Neural crest cell (in vitro differentiated cells): ENCODE measurements around the gene OR10A7. TPM values are rescaled to one million over a fixed set of nuclear protein-coding genes. Genes with fewer than 3 reads are reported as not detected.
A peak's percentile ranks its signal among the peaks of the same experiment; 100 is the strongest.

ENCODE experiments used
- DNase-seq: peaks from one replicate; pipeline ENCODE4 v3.0.0; 2021; ENCODE audit warnings: low read depth, mixed read lengths, low spot score
- H3K27ac Mint-ChIP-seq: one replicate; pipeline ENCODE4 v1.8.0; 2021; ENCODE audit warnings: mild to moderate bottlenecking, mixed read lengths; ENCODE audit not compliant: unreplicated experiment
- H3K27me3 Mint-ChIP-seq: 2 replicates; pipeline ENCODE4 v1.8.0; 2021; ENCODE audit warnings: low read depth, mild to moderate bottlenecking, mixed read lengths
- H3K36me3 Mint-ChIP-seq: 2 replicates; pipeline ENCODE4 v1.8.0; 2021; ENCODE audit warnings: low read depth, mild to moderate bottlenecking, mixed read lengths
- H3K4me1 Mint-ChIP-seq: 2 replicates; pipeline ENCODE4 v1.8.0; 2021; ENCODE audit warnings: mixed read lengths
- H3K4me3 Mint-ChIP-seq: one replicate; pipeline ENCODE4 v1.8.0; 2021; ENCODE audit warnings: mild to moderate bottlenecking, mixed read lengths
- H3K9me3 Mint-ChIP-seq: 2 replicates; pipeline ENCODE4 v1.8.0; 2021; ENCODE audit warnings: mixed read lengths
- total RNA-seq: library from RNA; stranded (reverse); gene quantifications from 2 replicates; pipeline ENCODE4 v1.2.1, GENCODE V29; 2021
- TF ChIP-seq, protein P1 (sequence below): fragments of 200-600 bp; sonication (generic); conservative IDR thresholded peaks from 2 replicates; pipeline ENCODE4 v1.5.0; 2021; ENCODE audit warnings: antibody characterized with exemption, mild to moderate bottlenecking

The OR10A7 gene
- total RNA-seq, 1 donor from 2014 or later = not detected

DNA sequence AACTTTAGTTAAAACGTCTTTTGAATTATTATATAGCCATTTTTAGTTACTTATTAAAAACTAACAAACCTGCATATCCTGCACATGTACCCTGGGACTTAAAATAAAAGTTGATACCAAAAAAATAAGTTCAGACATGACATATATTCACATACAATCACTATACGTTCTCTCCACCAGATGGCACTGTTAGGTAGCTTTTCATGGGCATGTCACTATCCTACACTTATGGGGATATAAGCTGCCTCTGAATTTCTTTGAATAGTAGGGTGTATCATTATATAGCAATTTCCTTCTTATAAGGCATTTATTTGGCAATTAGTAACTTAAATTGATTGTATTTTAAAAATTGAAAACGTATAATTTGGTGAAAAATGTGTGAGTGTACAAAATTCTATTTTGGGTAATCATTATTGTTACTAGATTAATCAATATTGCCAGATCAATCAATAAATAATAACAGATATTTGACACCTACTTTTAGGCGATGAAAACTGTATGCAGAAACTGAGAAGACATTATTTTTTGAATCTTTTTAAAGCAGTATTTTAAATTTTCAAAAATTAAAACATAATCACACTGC is 31.8 kb upstream of the OR10A7 start:
- H3K4me1 Mint-ChIP-seq = no peaks in the 10 kb centered on the region
- H3K27ac Mint-ChIP-seq = no peak overlapping the region
- no peaks in the 10 kb centered on the region for H3K27me3 Mint-ChIP-seq
- TF ChIP-seq, protein P1, sequence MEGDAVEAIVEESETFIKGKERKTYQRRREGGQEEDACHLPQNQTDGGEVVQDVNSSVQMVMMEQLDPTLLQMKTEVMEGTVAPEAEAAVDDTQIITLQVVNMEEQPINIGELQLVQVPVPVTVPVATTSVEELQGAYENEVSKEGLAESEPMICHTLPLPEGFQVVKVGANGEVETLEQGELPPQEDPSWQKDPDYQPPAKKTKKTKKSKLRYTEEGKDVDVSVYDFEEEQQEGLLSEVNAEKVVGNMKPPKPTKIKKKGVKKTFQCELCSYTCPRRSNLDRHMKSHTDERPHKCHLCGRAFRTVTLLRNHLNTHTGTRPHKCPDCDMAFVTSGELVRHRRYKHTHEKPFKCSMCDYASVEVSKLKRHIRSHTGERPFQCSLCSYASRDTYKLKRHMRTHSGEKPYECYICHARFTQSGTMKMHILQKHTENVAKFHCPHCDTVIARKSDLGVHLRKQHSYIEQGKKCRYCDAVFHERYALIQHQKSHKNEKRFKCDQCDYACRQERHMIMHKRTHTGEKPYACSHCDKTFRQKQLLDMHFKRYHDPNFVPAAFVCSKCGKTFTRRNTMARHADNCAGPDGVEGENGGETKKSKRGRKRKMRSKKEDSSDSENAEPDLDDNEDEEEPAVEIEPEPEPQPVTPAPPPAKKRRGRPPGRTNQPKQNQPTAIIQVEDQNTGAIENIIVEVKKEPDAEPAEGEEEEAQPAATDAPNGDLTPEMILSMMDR = peak; percentile 94
- peaks cover 5% of the 10 kb centered on the region for H3K9me3 Mint-ChIP-seq
- H3K4me3 Mint-ChIP-seq = no peak overlapping the region
- H3K36me3 Mint-ChIP-seq = peaks cover 3% of the 10 kb centered on the region
- peak; percentile 69 for DNase-seq

DNA sequence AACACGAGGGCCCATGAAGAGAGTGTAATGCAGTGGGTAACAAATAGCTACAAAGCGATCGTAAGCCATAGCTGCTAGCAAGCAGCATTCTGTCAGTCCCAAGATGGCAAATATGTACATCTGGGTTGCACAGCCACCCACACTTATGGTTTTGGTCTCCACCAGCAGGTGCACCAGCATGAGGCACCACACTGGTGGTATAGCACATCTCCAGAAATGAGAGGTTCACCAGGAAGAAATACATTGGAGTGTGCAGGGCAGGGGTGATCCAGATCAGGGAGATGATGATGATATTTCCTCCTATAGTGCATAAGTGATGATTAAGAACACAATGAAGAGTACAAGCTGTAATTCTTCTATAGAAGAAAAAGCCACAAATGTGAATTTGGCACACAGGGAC is 26.4 kb upstream of the OR10A7 start:
- H3K27ac Mint-ChIP-seq = no peak overlapping the region
- TF ChIP-seq, protein P1 = no peak

DNA sequence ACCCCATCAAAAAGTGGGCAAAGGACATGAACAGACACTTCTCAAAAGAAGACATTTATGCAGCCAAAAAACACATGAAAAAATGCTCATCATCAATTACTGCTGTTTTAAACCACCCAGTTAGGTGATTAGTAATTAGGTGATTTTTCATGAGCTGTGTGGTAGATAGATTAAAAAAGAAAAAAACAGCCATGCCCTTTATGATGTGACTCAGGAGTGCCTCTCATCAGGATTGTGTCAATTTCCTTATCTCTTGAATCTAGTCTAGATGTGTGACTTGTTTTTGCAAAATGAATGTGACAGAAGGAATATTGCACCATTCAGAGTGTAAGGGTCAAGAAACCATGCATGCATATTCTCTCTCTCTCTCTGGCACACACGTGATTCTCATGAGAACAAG is 5.7 kb downstream of the OR10A7 start:
- H3K9me3 Mint-ChIP-seq = no peaks in the 10 kb centered on the region

More for the DNA sequence above, 26.4 kb upstream of the OR10A7 start:
- Mint-ChIP-seq H3K36me3 (peaks cover 3% of the 10 kb centered on the region), H3K27me3 (no peaks in the 10 kb centered on the region), H3K9me3 (peaks cover 5% of the 10 kb centered on the region), H3K4me1 (no peaks in the 10 kb centered on the region), H3K4me3 (no peak overlapping the region)
- DNase-seq = no peak

DNA sequence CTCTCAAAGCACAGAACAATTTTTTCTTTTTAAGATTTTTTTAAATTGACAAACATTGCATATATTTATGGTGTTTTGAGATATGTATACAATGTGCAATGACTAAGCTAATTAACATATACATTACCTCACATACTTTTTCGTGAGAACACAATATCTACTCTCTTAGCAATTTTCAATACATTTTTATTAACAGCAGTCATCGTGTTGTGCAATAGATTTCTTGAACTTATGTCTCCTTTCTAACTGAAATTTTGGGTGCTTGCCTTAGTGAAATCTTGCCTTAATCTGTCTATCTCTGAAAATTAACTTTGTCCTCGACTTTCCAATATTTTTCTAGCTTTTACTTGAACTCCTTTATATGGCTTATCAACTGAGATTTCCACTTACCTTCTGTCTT is 6.8 kb downstream of the OR10A7 start:
- Mint-ChIP-seq H3K4me1 (no peaks in the 10 kb centered on the region), H3K4me3 (no peak overlapping the region), H3K9me3 (no peaks in the 10 kb centered on the region), H3K36me3 (no peaks in the 10 kb centered on the region), H3K27ac (no peak overlapping the region), H3K27me3 (no peaks in the 10 kb centered on the region)
- TF ChIP-seq, protein P1 = no peak
- no peak for DNase-seq

More for the DNA sequence above, 5.7 kb downstream of the OR10A7 start:
- Mint-ChIP-seq H3K27ac (no peak overlapping the region), H3K4me3 (no peak overlapping the region), H3K36me3 (no peaks in the 10 kb centered on the region), H3K4me1 (no peaks in the 10 kb centered on the region), H3K27me3 (no peaks in the 10 kb centered on the region)
- TF ChIP-seq, protein P1 = no peak
- no peak for DNase-seq

DNA sequence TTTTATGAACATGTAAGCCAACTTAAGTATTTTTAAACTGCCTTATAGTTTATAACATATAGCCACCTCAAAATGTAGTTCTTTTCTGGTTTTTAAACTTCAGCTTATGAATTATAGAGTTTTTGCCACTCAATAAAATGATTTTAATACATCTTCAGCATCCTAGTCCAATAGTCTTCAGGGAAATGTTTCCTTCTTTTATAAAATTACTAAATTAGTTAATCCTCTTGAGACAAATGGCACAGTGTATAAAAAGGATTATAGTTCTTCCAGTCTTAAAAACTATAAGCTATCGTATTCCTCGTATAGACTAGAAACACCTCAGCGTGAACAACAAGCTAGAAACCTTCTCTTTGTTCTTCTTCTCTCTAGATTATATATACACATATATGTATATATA is 23.5 kb downstream of the OR10A7 start, which contains the start of gene OR6C74:
Gene OR6C74 (plus strand): TSS at position 301 of the 400 bp plus-strand sequence. CDS start 2,679 bp downstream, outside the sequence.
- TF ChIP-seq, protein P1 = no peak
- Mint-ChIP-seq H3K36me3 (no peaks in the 10 kb centered on the region), H3K9me3 (peaks cover 14% of the 10 kb centered on the region), H3K27me3 (no peaks in the 10 kb centered on the region), H3K4me1 (peaks cover 10% of the 10 kb centered on the region), H3K27ac (no peak within 1 kb of the TSS), H3K4me3 (no peak within 1 kb of the TSS)
- DNase-seq = no peak
